ENCODE measurements around the gene EHMT1. TPM values are rescaled to one million over a fixed set of nuclear protein-coding genes. Genes with fewer than 3 reads are reported as not detected.

EHMT1 gene
- total RNA-seq, 4 donors from 2014 or later, result 96.4 to 136 (median 118) TPM

DNA sequence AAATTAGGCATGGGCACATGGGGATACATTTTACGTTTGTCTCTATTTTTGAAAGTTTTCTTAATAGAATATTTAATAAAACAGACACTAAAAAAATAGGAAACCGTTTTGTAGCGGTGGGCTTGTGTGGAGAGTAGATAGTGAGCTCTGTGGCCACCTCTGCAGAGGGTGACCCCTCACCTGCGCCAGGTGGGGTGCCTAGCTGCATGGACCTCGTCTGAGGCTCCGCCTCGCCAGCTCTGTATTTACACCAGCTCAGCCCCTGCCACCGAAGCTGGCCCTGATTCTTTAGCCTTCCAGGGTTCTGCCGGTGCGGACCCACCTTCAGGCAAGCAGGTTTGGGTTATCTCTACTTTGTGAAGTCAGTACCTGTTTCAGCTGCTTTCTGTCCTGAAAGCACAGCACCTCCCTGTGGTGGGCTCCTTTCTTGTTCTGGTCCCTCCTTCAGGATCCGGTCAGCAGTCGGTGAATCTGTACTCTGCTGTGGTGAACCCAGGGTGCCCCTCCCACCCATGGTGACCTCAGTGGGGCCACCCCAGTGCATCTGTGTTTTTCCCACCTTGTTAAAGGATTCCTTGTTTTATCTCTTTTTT, 153.6 kb downstream of the EHMT1 start:
- no peak overlapping the region for H3K27ac ChIP-seq
- H3K9me3 ChIP-seq, result peaks cover 0 to 3% (median 0%) of the 10 kb centered on the region in 4 donors
- peaks cover 0 to 90% (median 6%) of the 10 kb centered on the region in 3 donors for H3K36me3 ChIP-seq
- H3K4me3 ChIP-seq, result no peak overlapping the region
- no peaks in the 10 kb centered on the region for H3K27me3 ChIP-seq
- H3K4me1 ChIP-seq, result no peaks in the 10 kb centered on the region
- no peak for DNase-seq (ENCODE audit: low spot score in 2 of 2)
- WGBS, 2 donors, result 89 to 91% methylated on average over 12 of the region's 12 CpGs
- TF ChIP-seq EP300 (IDR thresholded peaks at IDR 0.05) (no peak), POLR2A (IDR thresholded peaks at IDR 0.05) (no peak)
- TF ChIP-seq, protein P1, sequence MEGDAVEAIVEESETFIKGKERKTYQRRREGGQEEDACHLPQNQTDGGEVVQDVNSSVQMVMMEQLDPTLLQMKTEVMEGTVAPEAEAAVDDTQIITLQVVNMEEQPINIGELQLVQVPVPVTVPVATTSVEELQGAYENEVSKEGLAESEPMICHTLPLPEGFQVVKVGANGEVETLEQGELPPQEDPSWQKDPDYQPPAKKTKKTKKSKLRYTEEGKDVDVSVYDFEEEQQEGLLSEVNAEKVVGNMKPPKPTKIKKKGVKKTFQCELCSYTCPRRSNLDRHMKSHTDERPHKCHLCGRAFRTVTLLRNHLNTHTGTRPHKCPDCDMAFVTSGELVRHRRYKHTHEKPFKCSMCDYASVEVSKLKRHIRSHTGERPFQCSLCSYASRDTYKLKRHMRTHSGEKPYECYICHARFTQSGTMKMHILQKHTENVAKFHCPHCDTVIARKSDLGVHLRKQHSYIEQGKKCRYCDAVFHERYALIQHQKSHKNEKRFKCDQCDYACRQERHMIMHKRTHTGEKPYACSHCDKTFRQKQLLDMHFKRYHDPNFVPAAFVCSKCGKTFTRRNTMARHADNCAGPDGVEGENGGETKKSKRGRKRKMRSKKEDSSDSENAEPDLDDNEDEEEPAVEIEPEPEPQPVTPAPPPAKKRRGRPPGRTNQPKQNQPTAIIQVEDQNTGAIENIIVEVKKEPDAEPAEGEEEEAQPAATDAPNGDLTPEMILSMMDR (IDR thresholded peaks at IDR 0.05), result no peak

- Histone ChIP-seq H3K9me3 (peaks cover 0 to 3% (median 0%) of the 10 kb centered on the region in 4 donors), H3K27ac (no peak overlapping the region), H3K36me3 (peaks cover 0 to 97% (median 23%) of the 10 kb centered on the region in 3 donors), H3K4me3 (no peak overlapping the region), H3K27me3 (no peaks in the 10 kb centered on the region), H3K4me1 (no peaks in the 10 kb centered on the region)
- WGBS, 2 donors, result 95 to 98% methylated on average over 15 to 16 of the region's 24 CpGs
- DNase-seq (ENCODE audit: low spot score in 2 of 2), result no peak
- TF ChIP-seq, protein P1 (IDR thresholded peaks at IDR 0.05), result no peak
Observed at GRCh38 chr9:137774775-137775386, 156.1 kb downstream of the EHMT1 start.

GRCh38 chr9:137776306-137776995, 157.6 kb downstream of the EHMT1 start:
- Histone ChIP-seq H3K27ac (no peak overlapping the region), H3K9me3 (no peaks in the 10 kb centered on the region), H3K27me3 (no peaks in the 10 kb centered on the region), H3K4me1 (no peaks in the 10 kb centered on the region), H3K4me3 (no peak overlapping the region), H3K36me3 (peaks cover 0 to 86% (median 23%) of the 10 kb centered on the region in 3 donors)
- DNase-seq (ENCODE audit: low spot score in 2 of 2), result no peak
- 90 to 92% methylated on average over 22 of the region's 22 CpGs for WGBS, 2 donors
- TF ChIP-seq POLR2A (IDR thresholded peaks at IDR 0.05) (no peak), EP300 (IDR thresholded peaks at IDR 0.05) (no peak)
- TF ChIP-seq, protein P1 (IDR thresholded peaks at IDR 0.05), result no peak

GRCh38 chr9:137777761-137778160, 159.0 kb downstream of the EHMT1 start:
- Histone ChIP-seq H3K4me1 (no peaks in the 10 kb centered on the region), H3K9me3 (no peaks in the 10 kb centered on the region), H3K4me3 (no peak overlapping the region), H3K27me3 (no peaks in the 10 kb centered on the region), H3K36me3 (peaks cover 0 to 86% (median 31%) of the 10 kb centered on the region in 3 donors), H3K27ac (no peak overlapping the region)
- no peak for DNase-seq (ENCODE audit: low spot score in 2 of 2)
- TF ChIP-seq, protein P1 (IDR thresholded peaks at IDR 0.05), result no peak
- WGBS, 2 donors, result 89 to 92% methylated on average over 20 of the region's 20 CpGs

DNA sequence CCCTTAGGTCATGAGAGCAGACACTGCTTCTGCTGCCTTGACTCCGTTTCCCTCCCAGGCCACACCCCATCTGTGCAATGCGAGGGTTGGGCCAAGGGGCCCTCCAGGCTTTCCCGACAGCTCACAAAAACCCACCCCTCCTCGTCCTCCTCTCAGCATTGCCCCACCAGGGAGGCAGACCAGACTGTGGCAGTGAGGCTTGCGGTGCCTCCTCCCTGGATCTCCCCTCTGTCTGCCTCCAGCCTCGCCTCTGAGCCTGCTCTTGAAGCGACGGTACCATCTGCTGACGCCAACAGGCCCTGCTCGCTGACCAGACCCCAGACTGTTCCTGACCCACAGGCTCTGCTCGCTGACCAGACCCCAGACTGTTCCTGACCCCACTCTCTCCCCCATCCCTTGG, 159.5 kb downstream of the EHMT1 start:
- no peak overlapping the region for H3K4me3 ChIP-seq
- peaks cover 0 to 89% (median 31%) of the 10 kb centered on the region in 3 donors for H3K36me3 ChIP-seq
- H3K4me1 ChIP-seq, result no peaks in the 10 kb centered on the region
- no peak overlapping the region for H3K27ac ChIP-seq
- no peak for DNase-seq (ENCODE audit: low spot score in 2 of 2)
- 88 to 89% methylated on average over 11 of the region's 11 CpGs for whole genome bisulfite sequencing, 2 donors
- TF ChIP-seq, protein P1 (IDR thresholded peaks at IDR 0.05), result no peak
- TF ChIP-seq POLR2A (IDR thresholded peaks at IDR 0.05) (no peak), EP300 (IDR thresholded peaks at IDR 0.05) (no peak)
- no peaks in the 10 kb centered on the region for H3K9me3 ChIP-seq
- no peaks in the 10 kb centered on the region for H3K27me3 ChIP-seq
